ENCODE measurements around the gene CUEDC1. TPM values are rescaled to one million over a fixed set of nuclear protein-coding genes. Genes with fewer than 3 reads are reported as not detected.

The CUEDC1 gene
- total and polyA plus RNA-seq, 2 of the 13 experiments (the other 11 are each of a cell fraction or from before 2014, with no cell fraction given), result 7.4 to 12.9 TPM

DNA sequence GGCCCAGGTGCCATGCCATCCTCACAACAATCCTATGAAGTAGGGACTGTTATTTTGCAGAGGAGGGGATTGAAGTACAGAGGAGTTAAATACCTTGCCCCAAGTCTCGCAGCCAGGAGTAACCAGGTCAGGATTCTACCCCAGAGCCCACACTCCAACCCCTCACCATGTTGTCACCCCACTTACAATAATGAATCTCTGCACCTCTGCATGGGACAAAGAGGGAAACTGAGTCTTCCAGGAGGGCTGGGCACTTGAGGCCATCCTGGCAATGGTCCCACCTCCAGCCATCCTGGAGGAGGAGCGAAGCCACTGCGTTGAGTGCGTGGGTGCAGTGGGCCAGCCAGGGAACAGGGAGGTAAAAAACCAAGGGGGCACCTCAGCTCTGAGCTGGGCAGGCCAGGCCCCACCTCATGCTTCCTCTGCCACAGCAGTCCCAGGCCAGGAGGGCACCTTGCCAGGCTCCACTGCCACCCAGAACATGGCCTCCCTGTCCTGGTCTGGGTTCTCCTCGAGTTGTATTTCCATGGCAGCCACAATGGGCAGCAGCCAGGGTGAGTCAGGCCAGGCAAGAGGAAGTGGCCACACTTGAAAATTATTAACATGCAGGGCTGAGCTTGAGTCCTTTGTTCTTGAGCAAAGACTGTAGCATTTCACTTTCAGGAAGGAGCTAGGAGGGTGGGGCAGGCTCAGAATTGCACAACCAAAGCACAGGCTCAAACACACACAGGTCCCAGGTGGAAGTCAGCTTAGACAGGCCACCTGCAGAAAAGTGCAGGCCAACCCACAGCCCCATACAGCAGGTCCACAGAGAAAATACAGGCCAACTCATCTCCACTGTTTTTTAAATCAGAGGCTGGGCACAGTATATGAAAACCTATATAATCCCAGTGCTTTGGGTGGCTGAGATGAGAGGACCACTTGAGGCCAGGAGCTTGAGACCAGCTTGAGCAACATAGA, 52.1 kb downstream of the CUEDC1 start (continued):
- TF ChIP-seq IRF1 (CRISPR knock-in tag; IDR thresholded peaks at IDR 0.05; ENCODE audit: low read depth), result no peak
- TF ChIP-seq SNAI1 (CRISPR knock-in tag; IDR thresholded peaks at IDR 0.05; ENCODE audit: borderline replicate concordance), result no peak
- no peak for TF ChIP-seq PTBP1 (IDR thresholded peaks at IDR 0.05; ENCODE audit: low read depth, low read length, poor library complexity, severe bottlenecking)
- no peak for TF ChIP-seq NR2F6 (IDR thresholded peaks at IDR 0.05)
- peak; percentile 72; the same call in 1 of the 2 replicates for TF ChIP-seq NR2F6 (CRISPR knock-in tag; IDR thresholded peaks at IDR 0.05)
- TF ChIP-seq, protein P1, sequence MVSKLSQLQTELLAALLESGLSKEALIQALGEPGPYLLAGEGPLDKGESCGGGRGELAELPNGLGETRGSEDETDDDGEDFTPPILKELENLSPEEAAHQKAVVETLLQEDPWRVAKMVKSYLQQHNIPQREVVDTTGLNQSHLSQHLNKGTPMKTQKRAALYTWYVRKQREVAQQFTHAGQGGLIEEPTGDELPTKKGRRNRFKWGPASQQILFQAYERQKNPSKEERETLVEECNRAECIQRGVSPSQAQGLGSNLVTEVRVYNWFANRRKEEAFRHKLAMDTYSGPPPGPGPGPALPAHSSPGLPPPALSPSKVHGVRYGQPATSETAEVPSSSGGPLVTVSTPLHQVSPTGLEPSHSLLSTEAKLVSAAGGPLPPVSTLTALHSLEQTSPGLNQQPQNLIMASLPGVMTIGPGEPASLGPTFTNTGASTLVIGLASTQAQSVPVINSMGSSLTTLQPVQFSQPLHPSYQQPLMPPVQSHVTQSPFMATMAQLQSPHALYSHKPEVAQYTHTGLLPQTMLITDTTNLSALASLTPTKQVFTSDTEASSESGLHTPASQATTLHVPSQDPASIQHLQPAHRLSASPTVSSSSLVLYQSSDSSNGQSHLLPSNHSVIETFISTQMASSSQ (IDR thresholded peaks at IDR 0.05; ENCODE audit: low read depth), result peak; percentile 92
- TF ChIP-seq, protein P1 (CRISPR knock-in tag; IDR thresholded peaks at IDR 0.05; ENCODE audit: borderline replicate concordance), result peak; percentile 96
- TF ChIP-seq ZNF326 (CRISPR knock-in tag; IDR thresholded peaks at IDR 0.05; ENCODE audit: borderline replicate concordance), result no peak
- peak; percentile 60 for TF ChIP-seq U2AF1 (optimal IDR thresholded peaks at IDR 0.05; ENCODE audit: low read depth, low read length)
- TF ChIP-seq IKZF1 (IDR thresholded peaks at IDR 0.05), result no peak
- TF ChIP-seq KLF9 (CRISPR knock-in tag; IDR thresholded peaks at IDR 0.05; ENCODE audit: low read depth), result peak; percentile 93
- TF ChIP-seq AKAP8 (CRISPR knock-in tag; IDR thresholded peaks at IDR 0.05), result no peak
- no peak for TF ChIP-seq ZNF235 (CRISPR knock-in tag; IDR thresholded peaks at IDR 0.05; ENCODE audit: borderline replicate concordance)
- TF ChIP-seq, protein P2, sequence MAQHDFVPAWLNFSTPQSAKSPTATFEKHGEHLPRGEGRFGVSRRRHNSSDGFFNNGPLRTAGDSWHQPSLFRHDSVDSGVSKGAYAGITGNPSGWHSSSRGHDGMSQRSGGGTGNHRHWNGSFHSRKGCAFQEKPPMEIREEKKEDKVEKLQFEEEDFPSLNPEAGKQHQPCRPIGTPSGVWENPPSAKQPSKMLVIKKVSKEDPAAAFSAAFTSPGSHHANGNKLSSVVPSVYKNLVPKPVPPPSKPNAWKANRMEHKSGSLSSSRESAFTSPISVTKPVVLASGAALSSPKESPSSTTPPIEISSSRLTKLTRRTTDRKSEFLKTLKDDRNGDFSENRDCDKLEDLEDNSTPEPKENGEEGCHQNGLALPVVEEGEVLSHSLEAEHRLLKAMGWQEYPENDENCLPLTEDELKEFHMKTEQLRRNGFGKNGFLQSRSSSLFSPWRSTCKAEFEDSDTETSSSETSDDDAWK (CRISPR knock-in tag; IDR thresholded peaks at IDR 0.05), result no peak
- 0 out of 2 replicates have a peak, but pooled peaks have one; percentile 53 for TF ChIP-seq ESRRA (CRISPR knock-in tag; IDR thresholded peaks at IDR 0.05; ENCODE audit: low read depth)
- peak; percentile 42 to 45; a peak in 1 of 4 replicates for TF ChIP-seq POLR2A (IDR thresholded peaks at IDR 0.05; ENCODE audit: insufficient read depth in 1 of 2, low read depth in 2 of 2, low read length in 2 of 2)
- TF ChIP-seq NFIB (CRISPR knock-in tag; IDR thresholded peaks at IDR 0.05; ENCODE audit: borderline replicate concordance), result no peak
- TF ChIP-seq ZNF720 (CRISPR knock-in tag; IDR thresholded peaks at IDR 0.05), result no peak
- TF ChIP-seq RXRB (CRISPR knock-in tag; IDR thresholded peaks at IDR 0.05; ENCODE audit: borderline replicate concordance), result peak; percentile 91
- no peak for TF ChIP-seq ZNF552 (CRISPR knock-in tag; IDR thresholded peaks at IDR 0.05; ENCODE audit: borderline replicate concordance)
- TF ChIP-seq SP140L (CRISPR knock-in tag; IDR thresholded peaks at IDR 0.05; ENCODE audit: borderline replicate concordance), result no peak
- peak; percentile 91 for TF ChIP-seq SMAD3 (CRISPR knock-in tag; IDR thresholded peaks at IDR 0.05)
- no peak for TF ChIP-seq PAF1 (CRISPR knock-in tag; IDR thresholded peaks at IDR 0.05)
- TF ChIP-seq, protein P3, sequence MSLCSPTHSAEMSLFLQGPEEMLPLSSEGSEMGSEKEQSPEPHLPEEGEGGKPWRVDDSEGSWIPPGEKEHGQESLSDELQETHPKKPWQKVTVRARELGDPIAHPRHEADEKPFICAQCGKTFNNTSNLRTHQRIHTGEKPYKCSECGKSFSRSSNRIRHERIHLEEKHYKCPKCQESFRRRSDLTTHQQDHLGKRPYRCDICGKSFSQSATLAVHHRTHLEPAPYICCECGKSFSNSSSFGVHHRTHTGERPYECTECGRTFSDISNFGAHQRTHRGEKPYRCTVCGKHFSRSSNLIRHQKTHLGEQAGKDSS (CRISPR knock-in tag; IDR thresholded peaks at IDR 0.05; ENCODE audit: borderline replicate concordance, low read depth), result peak; percentile 56; the same call in 1 of the 2 replicates

Measured in HepG2 (cell line).